HG03066 (cell line): ENCODE measurements around the gene PHTF2.
"Not testable (repeated sequence)": the region's sequence is repeated elsewhere in the genome, so short reads cannot be mapped to it uniquely, and the experiment has no call there.

Source experiments
- ATAC-seq: cut with Tn5 transposase; IDR thresholded peaks from one replicate; pipeline ENCODE4 v1.9.1; 2021; ENCODE audit warnings: low read depth; ENCODE audit not compliant: unreplicated experiment

PHTF2 gene

DNA sequence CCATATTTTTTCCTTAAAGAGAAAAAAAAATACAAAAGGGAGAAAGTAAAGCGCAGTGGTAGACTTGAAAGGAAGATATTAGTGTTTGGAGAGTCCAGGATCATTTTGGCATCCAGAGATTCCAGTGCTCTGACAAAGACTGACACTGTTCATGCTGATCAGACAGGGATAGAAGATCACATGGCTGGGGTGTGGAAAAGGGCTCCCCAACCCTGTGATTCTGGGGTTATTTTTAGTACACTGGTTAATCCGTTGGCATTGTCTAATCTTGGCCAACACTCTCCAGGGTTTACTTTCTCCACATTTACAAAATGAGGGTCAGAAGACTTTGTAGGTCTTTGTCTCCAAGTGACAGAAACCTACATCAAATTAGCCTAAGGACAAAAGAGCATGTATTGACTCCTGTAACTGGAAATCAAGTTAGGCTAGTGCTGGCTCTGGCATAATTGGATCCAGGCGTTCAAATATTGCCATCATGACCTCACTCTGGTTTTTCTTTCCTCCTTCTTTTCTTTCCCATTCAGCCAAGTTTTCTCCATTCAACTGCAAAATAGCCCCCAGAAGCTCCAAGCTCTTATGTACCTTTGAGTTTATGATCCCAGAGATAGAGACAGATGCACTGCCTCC is 181.6 kb downstream of the PHTF2 start:
- ATAC-seq: no peak

DNA sequence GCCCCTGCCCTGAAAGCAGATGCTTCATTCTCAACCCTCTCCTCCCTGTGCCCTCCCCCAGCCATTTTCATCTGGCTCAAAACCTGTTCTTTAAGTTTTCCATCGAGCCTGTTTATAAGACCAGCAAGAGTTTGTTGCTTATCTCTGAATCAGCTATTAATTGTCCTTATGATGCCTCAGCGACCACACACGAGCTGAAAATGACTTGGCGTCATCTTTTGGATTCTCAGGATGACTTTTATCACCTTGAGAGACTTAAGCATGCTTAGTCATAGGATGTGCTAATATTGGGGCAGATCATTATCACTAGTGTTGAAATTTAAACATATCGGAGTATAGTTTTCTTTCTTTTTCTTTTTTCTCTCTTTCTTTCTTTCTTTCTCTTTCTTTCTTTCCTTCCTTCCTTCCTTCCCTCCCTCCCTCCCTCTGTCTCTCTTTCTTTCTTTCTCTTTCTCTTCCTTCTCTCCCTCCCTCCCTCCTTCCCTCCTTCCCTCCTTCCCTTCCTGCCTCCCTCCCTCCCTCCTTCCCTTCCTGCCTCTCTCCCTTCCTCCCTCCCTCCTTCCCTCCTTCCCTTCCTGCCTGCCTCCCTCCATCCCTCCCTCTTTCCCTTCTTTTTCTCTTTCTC is 184.5 kb downstream of the PHTF2 start:
- ATAC-seq: no peak

DNA sequence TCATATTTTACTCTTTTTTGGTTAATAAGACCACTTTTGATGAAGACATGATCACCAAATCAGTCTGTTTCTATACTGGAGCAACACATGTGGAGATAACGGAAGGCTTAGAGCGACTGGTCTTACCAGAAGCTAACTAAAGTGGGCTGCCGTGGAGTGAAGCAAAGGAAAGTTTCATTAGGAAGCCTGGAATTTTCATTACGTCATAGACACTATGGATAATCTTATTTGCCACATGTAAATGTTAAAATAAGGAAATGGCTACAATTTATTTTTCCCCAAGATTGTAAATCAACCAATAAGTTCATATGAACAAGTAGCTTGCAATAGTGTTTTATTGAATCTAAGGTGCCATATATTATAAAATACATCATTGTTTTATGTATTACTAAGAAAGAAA is 185.4 kb downstream of the PHTF2 start:
- no peak for ATAC-seq

DNA sequence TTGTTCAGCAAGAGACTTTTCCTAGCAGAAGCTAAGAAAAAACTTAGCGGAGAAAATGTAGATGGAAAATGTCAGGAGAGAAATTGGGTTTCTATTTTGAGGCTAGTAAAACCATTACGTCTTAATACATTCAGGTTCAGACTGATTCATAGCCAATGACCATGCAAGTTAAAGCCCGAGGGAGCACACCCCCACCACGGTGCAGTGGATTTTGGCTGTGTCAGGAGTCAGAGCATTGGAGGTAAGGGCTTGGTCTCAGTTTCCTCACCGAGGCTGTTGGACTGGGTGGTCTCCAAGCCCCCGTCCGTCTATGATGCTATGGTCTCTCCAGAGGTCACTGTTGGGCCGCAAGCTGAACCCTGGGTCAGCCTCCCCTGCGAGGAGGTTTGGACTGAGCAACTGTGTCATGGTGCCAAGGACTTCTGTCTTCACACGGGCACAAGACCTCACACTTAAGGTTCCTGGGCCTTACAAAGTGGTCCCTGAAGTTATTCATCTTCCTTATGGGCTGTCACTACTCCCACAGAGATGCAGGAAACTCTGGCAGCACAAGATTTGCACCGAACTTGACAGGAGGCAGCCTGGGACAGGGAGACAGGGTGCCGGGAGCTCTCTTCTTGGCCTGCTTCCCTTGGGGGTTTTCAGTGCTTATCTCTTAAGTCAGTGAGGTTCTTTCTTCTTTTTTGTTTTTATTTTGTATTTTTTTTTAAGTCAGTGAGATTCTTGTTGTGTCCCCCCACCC is 186.8 kb downstream of the PHTF2 start:
- ATAC-seq: no peak

DNA sequence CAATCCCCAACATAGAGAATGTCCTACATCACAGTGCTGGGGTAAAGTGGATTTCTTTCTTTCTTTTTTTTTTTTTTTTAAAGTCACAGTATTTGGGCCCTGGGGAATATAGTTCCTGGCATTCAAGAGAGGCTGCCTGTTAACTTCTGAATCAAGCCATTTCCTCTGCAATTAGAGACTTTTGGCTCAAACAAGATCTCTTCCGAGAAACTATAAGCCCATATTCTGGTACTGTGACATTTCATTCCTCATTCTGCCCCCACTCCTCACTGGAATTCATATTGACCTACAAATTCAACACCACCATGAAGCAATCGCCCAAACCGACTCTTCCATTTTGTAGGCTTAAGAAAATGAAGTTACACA is 187.4 kb downstream of the PHTF2 start:
- ATAC-seq: no peak

DNA sequence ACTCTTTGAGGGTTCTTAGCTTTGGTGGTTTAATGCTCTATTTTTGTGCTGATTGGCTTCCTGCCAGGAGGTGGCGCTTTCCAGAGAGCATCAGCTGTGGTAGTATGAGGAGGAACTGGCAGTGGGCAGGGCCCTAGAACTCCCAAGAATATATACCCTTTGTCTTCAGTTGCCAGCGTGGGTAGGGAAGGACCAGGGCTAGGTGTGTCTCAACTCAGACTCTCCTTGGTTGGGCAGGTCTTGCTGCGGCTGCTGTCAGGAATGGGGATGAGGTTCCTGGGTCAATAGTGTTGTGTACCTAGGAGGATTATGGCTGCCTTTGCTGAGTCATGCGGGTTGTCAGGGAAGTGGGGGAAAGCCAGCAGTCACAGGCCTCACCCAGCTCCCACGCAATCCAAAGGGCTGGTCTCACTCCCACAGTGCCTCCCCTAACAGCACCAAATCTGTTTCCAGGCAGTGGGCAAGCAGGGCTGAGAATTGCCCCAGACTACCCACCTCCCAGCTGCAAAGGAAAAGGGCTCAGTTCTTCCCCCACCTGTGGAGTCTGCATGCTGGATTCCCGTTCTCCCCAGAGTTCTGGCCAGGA is 191.5 kb downstream of the PHTF2 start:
- ATAC-seq: no peak

DNA sequence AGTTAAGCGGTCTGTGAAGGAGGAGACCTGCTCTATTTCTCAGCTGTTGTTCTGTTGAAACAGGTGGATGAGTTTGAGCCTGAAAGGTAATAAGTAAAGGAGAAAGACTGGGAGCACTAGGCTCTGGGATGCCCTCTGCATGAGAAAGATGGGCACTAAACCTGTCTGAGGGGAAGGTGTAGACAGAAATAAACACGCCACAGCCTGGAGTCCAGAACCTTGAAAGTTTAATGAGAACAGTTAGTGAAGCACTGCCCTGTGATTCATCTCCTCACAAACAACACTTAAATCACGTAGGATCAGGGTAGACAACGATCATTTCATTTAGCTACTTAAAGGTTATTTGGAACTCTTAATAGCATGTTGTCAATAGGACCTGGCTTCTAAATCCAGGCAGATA is 193.1 kb downstream of the PHTF2 start:
- ATAC-seq: no peak

DNA sequence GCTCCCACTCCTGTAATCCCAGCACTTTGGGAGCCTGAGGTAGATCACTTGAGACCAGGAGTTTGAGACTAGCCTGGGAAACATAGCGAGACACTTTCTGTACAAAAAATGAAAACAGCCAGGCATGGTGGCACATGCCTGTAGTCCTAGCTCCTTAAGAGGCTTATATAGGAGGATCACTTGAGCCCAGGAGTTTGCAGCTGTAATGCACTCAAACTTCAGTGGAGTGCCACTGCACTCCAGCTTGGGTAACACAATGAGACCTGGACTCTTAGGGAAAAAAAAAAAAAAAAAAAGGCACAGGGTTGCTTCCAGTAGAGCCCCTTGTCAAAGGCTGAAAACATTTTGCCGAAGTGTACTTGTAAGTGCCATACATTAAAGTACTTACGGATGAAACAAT is 195.3 kb downstream of the PHTF2 start:
- ATAC-seq: no peak

DNA sequence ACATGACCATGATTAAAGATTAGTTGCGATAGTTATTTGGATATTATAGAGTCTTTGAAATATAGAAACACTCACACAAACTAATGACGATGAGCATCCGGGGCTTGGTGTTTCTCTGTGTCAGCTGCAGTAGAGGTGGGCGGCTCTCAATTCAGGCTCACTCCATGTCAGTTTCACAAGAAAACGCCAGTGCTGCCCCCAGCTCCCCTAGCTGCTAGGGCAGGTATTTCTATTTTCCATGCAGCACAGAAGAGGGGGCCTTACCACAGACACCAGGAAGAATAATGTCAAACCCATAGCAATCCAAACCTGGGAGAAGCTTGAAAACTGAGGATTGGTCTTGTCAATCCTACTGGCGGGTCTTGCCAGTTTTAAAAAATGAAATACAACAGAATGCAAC is 197.1 kb downstream of the PHTF2 start:
- ATAC-seq: no peak

DNA sequence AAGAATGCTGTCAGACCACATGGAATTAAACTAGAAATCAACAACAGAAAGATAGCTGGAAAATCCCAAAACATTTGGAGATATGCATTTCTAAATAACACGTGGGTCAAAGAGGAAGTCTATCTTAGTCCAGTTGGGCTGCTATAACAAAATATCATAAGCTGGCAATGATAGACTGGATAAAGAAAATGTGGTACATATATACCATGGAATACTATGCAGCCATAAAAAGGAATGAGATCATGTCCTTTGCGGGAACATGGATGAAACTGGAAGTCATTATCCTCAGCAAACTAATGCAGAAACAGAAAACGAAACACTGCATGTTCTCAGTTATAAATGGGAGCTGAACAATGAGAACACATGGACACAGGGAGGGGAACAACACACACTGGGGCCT is 200.6 kb downstream of the PHTF2 start:
- not testable (repeated sequence) for ATAC-seq

DNA sequence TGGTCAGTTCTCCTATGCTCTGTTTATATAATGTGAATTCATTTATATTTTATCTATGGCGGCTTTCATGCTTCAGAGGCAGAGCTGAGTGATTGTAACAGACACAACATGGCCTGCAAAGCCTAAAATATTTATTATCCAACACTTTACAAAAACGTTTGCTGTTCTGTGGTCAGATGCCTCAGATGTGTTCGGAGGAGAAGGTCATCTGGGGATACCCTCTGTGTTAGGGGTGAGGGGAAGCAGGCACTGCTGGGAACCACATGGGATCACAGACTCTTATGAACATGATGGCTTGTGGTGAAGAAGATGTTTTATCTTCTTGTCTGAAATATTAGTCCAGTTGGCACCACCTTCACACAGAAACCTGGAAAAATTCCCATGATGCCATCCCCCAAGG is 203.4 kb downstream of the PHTF2 start:
- ATAC-seq: no peak

DNA sequence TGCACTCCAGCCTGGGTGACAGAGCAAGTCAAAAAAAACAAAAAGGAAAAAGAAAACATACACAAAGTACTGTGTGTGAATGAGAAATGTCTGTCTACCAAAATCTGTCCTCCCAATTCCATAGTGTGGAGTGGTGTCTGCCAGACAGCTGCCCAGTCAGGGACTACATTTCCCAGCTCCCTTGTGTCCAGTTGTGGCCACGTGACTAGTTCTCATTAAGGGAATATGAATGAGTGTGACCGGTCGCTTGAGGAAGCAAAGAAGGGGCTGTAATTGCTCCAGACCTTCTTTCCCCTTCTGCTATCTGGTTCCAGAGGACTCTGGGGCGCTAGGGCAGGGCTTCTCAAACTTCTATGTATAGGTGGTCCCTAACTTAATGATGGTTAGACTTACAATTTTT is 204.1 kb downstream of the PHTF2 start:
- no peak for ATAC-seq

DNA sequence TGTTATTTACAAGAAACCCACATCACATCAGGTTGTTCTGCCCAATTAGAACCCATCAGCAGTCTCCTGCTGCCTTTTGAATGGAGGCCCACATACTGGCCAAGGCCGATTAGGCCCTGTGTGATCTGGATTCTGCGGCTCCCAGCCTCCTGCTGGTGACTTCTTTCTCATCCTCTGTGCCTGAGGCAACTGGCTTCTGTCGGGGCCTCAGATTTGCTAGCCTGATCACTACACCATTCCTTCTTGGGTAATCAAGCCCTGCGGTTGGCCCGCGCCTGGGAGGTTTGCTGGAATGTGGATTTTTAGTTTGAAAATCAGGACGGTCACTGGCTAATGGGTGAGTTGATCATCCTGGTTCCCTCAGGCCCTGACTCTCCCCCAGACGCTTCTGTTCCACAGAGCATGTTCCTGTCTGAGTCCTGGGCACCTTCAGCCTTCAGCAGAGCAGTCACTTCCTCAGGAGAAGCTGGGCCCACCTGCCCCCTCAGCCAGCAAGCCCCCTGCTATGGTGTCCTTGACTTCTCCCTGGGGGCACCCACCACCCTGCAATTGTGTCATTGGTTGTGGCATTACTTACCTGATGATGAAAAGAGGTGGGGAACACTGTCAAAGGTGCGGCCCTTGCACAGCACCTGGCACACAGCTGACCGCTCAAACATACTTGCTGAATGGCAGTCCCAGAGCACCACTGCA is 207.6 kb downstream of the PHTF2 start:
- no peak for ATAC-seq
